ENCODE measurements around the gene ARRB2. TPM values are rescaled to one million over a fixed set of nuclear protein-coding genes. Genes with fewer than 3 reads are reported as not detected.
A peak's percentile ranks its signal among the peaks of the same experiment; 100 is the strongest.

ARRB2 gene
- total and polyA plus RNA-seq, 11 donors = 10.9 to 87.6 (median 23.0) TPM

- Histone ChIP-seq H3K4me3 (no peak overlapping the region), H3K27me3 (no peaks in the 10 kb centered on the region), H3K9me3 (no peaks in the 10 kb centered on the region), H3K27ac (no peak overlapping the region), H3K4me1 (peaks cover 0 to 35% (median 13%) of the 10 kb centered on the region in 12 donors), H3K36me3 (no peaks in the 10 kb centered on the region)
- TF ChIP-seq CTCF (IDR thresholded peaks at IDR 0.05) (no peak), POLR2A (IDR thresholded peaks at IDR 0.05) (peak in 1 of 2 donors; percentile 16)
- DNase-seq (no peak), ATAC-seq (no peak)
- intact Hi-C loops (cut with DNase I) = loop anchor here in 3 of 10 donors (2.0 to 5.0 kb wide), 3 partner anchors 179 to 184 kb away; no protein-coding TSS in a partner anchor
- WGBS, 4 donors = 71 to 83% (median 80%) methylated on average over 8 of the region's 8 CpGs
Measured at GRCh38 chr17:4708436-4708835, 2.0 kb upstream of the ARRB2 start.

GRCh38 chr17:4710693-4711634 is 532 bp downstream of the ARRB2 start:
- peak in 2 of 5 donors; percentile 41 to 75 for DNase-seq
- intact Hi-C loops (cut with DNase I) = loop anchor here in 6 of 10 donors (1.0 to 5.0 kb wide), 6 partner anchors 20 to 178 kb away; partner anchors contain the start of genes GLTPD2 (in 3 of the 6), MED11 (in 3 of the 6) and VMO1 (in 2 of the 6)
- H3K27me3 ChIP-seq = no peaks in the 10 kb centered on the region
- WGBS, 4 donors = 11 to 23% (median 14%) methylated on average over 36 to 57 of the region's 57 CpGs
- TF ChIP-seq POLR2A (IDR thresholded peaks at IDR 0.05) = no peak
- TF ChIP-seq CTCF (IDR thresholded peaks at IDR 0.05) = no peak
- peaks cover 0 to 4% (median 0%) of the 10 kb centered on the region in 9 donors for H3K36me3 ChIP-seq
- peak in 2 of 4 donors; percentile 1 to 4 for ATAC-seq
- no peaks in the 10 kb centered on the region for H3K9me3 ChIP-seq
- peak overlapping the region; percentile 47 to 93 (median 72) for H3K4me3 ChIP-seq
- H3K4me1 ChIP-seq = peaks cover 0 to 42% (median 11%) of the 10 kb centered on the region in 12 donors
- peak overlapping the region; percentile 33 to 94 (median 77) for H3K27ac ChIP-seq

- Histone ChIP-seq H3K4me1 (peaks cover 0 to 42% (median 11%) of the 10 kb centered on the region in 12 donors), H3K9me3 (no peaks in the 10 kb centered on the region), H3K27me3 (no peaks in the 10 kb centered on the region), H3K36me3 (peaks cover 0 to 12% (median 0%) of the 10 kb centered on the region in 9 donors), H3K4me3 (peak overlapping the region in 8 of 12 donors; percentile 22 to 93 (median 72)), H3K27ac (peak overlapping the region in 9 of 12 donors; percentile 9 to 94 (median 71))
- TF ChIP-seq CTCF (IDR thresholded peaks at IDR 0.05) (no peak), POLR2A (IDR thresholded peaks at IDR 0.05) (no peak)
- intact Hi-C loops (cut with DNase I) = loop anchor here in 5 of 10 donors (2.0 to 5.0 kb wide), 5 partner anchors 19 to 177 kb away; partner anchors contain the start of genes GLTPD2 (in 3 of the 5), VMO1 (in 2 of the 5) and MED11 (in 1 of the 5)
- WGBS, 4 donors = 54 to 69% (median 61%) methylated on average over 6 of the region's 6 CpGs
- DNase-seq (peak in 4 of 5 donors; percentile 46 to 56 (median 50)), ATAC-seq (peak in 2 of 4 donors; percentile 10 to 15)
Measured at GRCh38 chr17:4711661-4712181, 1.3 kb downstream of the ARRB2 start.
